ENCODE measurements around the gene MAZ. TPM values are rescaled to one million over a fixed set of nuclear protein-coding genes. Genes with fewer than 3 reads are reported as not detected.

The MAZ gene
- total and polyA plus RNA-seq, 2 of the 8 experiments (the other 6 are each of a cell fraction or from before 2014, with no cell fraction given): 219 to 380 TPM

GRCh38 chr16:29848420-29849297 lies 42.3 kb downstream of the MAZ start (continued):
- no peak for TF ChIP-seq PHF8 (conservative IDR thresholded peaks at IDR 0.05; ENCODE audit: low read depth, low read length)

Measured in H1 (cell line).